Left cardiac atrium (tissue), 4 donors: Measurements from ENCODE around the gene OR51E2. TPM values are rescaled to one million over a fixed set of nuclear protein-coding genes. Genes with fewer than 3 reads are reported as not detected.

Source experiments
- ATAC-seq, 2 donors: fragments of 200-7000 bp; cut with Tn5 transposase; one replicate each; pipeline ENCODE4 v1.9.1; 2020; ENCODE audit warnings: mild to moderate bottlenecking in 2 of 2, moderate library complexity in 2 of 2
- DNase-seq: peaks from one replicate; pipeline ENCODE4 v3.0.0-alpha.2; 2020
- intact Hi-C, 2 donors: fragments of 100-400 bp; cut with DNase I; formaldehyde crosslinking; loops; one replicate each; pipeline versions ENCODE4 v1.14.1 to v1.15.1; 2022 to 2023
- total RNA-seq, 2 donors: library from RNA; stranded (reverse); fragmentation: NEBNext Ultra II Directional; extraction: Animal tissue kit (Norgen Biotek cat#: 25700); gene quantifications; one replicate each; pipeline ENCODE4 v1.2.1, GENCODE V29; 2021
- donor health status: DM: no; HTN: yes; CAD: no.
- donor health status: DM: no; HTN: yes; CAD: no; lungs with severe emphysema.
- donor health status: DM: yes; HTN: yes; CAD: no.
- donor health status: Dilated cardiomyopathy.

Gene OR51E2
- total RNA-seq, 2 donors from 2014 or later, result 0.09 to 0.31 TPM

DNA sequence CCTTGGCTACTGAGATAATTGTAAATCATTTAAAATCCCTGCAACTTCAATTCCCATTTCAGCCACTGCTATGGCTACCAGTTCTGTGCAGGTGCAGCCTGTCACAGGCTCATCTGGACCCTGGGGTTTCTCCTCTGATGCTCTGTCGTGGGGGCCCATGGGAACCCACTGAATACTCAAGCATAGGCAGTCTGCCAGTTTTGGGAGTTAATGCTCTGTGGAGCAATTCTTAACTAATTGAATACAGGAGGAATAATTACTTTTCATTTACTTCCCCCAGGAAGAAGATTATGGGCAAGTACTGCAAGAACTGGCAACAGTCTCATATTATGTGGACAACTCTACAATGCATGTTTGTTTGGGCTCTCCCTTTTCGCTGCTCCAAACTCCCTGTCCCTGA is 25.9 kb downstream of the OR51E2 start:
- no peak for DNase-seq
- intact Hi-C loops, result no loop called here
- ATAC-seq, result no peak

DNA sequence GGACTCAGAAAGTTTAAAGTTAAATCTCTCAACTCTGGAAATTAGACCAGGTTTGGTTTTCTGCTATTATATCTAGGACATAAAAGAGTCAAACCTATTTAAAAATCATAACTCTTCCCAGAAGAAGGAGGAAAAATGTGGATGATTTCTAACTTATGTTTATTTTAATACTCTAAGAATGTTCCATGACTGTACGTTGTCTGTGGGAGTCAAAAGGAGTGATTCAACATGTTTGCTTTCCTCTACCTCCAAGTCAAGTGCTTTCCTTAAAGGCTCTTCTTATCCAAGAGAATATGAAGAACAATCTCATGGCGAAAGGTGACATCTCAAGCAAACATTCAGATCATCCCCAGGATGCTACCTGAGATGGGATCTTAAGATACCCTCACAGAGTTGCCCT is 32.2 kb downstream of the OR51E2 start:
- intact Hi-C loops, result no loop called here
- ATAC-seq, result peak in 1 of 2 donors; percentile 37

GRCh38 chr11:4664786-4665185 is 32.9 kb downstream of the OR51E2 start:
- DNase-seq, result no peak
- intact Hi-C loops, result no loop called here
- no peak for ATAC-seq

More for the DNA sequence above, 32.2 kb downstream of the OR51E2 start:
- DNase-seq, result no peak

DNA sequence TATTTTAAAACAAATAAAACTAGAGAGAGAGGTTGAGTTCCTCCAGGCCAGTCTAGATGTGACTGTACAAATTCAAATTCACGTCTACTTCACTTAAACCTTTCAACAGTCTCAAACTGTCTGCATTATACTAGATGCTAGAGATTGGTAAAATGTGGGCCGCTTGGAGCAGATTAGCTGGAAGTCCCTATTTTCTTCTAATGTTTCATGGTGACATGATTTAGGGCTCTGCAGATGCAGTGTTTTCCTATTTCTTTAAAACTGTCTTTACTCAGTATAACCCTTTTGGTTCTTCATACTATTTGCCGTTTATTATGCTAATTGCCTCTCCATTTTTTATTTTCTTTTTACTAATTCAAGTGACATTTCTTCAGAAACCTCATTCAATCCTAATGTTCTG is 33.5 kb downstream of the OR51E2 start:
- ATAC-seq (no peak), DNase-seq (no peak)
- intact Hi-C loops, result no loop called here

GRCh38 chr11:4662876-4663275 is 34.8 kb downstream of the OR51E2 start:
- intact Hi-C loops, result no loop called here
- ATAC-seq (no peak), DNase-seq (no peak)

DNA sequence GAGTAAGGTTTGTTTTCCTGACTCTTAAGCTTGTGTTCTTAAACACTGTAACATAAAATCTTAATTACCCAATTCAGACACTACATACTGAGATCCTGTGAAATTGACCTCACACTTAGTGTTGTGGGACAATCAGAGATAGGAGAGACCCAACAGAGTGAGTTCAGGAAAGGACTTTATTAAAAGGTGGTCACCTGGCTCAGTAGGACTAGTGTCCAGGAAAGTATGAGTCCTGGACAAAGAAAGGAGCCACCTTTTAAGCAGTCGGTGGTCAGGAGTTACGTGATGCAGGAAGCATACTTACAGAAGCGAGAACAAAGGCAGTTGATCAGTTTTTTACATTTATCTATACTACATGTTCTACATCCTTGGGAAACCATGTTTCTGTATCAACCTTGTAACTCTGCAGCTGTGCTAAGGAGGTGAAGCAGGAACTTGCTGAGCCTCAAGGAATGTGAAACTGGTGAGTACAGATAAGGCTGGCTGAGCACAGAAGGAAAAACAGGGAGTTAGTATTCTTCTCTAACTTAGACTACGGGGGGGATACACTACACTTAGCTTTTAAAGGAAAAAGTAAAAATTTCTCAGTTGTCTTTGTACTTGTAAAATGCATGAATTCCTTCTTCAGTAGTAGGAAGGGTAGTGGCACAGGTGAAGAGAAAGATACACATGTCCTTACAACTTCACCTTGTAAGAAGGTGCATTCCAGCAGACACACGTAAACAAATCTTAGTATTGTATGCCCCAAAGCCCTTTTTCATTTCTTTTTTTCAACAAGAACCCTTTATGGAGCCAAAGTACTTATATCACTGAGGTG is 38.8 kb downstream of the OR51E2 start:
- DNase-seq, result no peak
- no peak for ATAC-seq
- intact Hi-C loops, result no loop called here

- DNase-seq (no peak), ATAC-seq (no peak)
- intact Hi-C loops, result no loop called here
Measured at GRCh38 chr11:4654635-4655369, 42.9 kb downstream of the OR51E2 start.

DNA sequence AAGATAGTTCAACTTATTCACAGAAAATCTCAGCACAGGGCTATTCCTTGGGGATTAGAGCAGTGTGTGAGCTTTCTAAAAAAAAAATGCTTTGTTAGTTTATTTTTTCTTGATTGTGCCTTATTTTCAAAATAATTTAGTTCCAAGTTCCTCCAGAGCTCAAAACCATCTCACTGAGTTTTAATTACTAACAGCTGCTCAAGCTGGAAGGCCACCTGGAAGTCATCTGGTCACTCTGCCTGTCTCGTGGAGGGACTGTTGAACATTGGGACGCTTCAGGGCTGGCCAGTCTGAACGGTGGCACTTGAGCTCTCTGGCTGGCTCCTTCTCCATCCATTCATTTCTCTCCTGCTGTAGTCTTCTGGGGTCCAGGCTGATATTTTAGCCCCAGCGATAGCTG is 49.9 kb downstream of the OR51E2 start:
- no peak for DNase-seq
- ATAC-seq, result no peak
- intact Hi-C loops, result no loop called here

DNA sequence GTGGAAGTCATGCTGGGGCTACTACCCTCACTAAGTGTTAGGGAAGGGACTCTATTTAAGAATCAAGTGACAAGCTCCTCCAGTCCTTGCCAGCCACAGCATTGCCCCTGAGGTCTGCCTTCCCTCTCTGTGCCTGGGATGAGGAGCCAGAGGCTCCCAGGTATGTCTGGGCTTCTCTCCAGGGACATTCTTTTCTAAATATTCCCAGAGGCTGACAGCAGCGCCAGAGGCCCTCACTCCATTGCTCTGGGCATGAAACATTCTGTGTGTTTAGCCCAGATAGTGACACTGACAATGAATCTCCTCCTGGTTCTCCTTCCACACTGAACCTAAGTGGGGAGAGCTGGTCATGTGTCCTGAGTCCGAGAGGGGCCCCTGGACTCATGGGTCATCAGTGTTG is 51.7 kb downstream of the OR51E2 start:
- intact Hi-C loops, result no loop called here
- peak; percentile 78 to 79 for ATAC-seq
- DNase-seq, result no peak

GRCh38 chr11:4644233-4644632 is 53.4 kb downstream of the OR51E2 start:
- ATAC-seq (no peak), DNase-seq (no peak)
- intact Hi-C loops, result no loop called here

GRCh38 chr11:4643682-4644081 is 54.0 kb downstream of the OR51E2 start, which contains the start of gene OR51E1:
Gene OR51E1, plus strand, starts transcription at chr11:4643982. Its CDS starts 8,545 bp downstream, at chr11:4652527.
- no peak for ATAC-seq
- intact Hi-C loops, result no loop called here
- DNase-seq, result no peak

GRCh38 chr11:4643076-4643475 is 54.6 kb downstream of the OR51E2 start:
- peak; percentile 47 to 71 for ATAC-seq
- intact Hi-C loops, result no loop called here
- DNase-seq, result no peak

DNA sequence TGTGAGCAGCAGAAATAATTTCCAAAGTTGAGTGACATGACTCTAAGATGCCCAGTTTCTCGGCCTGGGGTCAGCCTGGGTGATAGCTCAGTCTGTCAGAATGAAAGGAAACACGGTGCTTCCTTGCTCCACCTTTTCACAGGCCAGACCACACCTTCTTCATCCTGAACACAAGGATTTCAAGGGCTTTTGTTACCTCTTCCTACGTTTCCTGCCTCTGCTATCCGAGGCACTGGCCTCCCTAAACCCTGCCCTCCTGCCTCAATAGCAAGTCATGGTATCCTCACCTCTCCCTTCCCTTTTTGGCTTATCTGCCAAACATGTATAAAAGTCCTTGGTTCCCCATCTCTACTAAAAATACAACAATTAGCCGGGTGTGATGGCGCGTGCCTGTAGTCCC is 55.6 kb downstream of the OR51E2 start:
- intact Hi-C loops, result no loop called here

GRCh38 chr11:4641501-4641900 is 56.2 kb downstream of the OR51E2 start:
- DNase-seq (no peak), ATAC-seq (no peak)
- intact Hi-C loops, result no loop called here

More for the DNA sequence above, 55.6 kb downstream of the OR51E2 start:
- no peak for ATAC-seq
- no peak for DNase-seq

- no peak for DNase-seq
- ATAC-seq, result no peak
- intact Hi-C loops, result loop anchor here in 1 of 2 donors (5.0 kb wide), 2 partner anchors 187 to 362 kb away; no protein-coding TSS in a partner anchor
Measured at GRCh38 chr11:4639931-4640330, 57.7 kb downstream of the OR51E2 start.

DNA sequence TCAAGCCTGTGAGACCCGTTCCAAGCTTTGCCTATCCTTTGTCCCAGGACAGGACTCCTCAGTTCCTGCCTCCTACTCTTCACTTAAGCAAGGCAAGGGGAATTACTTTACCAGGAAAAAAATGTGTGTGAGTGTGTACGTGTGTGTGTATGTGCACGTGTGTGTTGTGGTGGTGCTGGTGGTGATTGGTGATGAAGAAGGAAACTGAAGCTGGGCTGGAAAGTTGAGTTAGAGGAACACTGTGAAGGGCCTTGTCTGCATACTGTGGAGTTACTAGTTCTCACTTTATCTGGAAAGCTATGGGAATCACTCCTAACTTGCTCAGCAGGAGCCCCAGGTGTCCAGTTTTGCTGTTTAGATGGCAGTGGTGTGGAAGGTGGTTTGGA is 60.0 kb downstream of the OR51E2 start:
- no peak for DNase-seq
- no peak for ATAC-seq
- intact Hi-C loops, result loop anchor here (2.0 to 5.0 kb wide), 3 partner anchors 189 to 365 kb away; no protein-coding TSS in a partner anchor

GRCh38 chr11:4636962-4637661 is 60.5 kb downstream of the OR51E2 start, which contains the start of gene OR51D1:
Gene OR51D1, plus strand, starts transcription at chr11:4637477. Its CDS starts 2,314 bp downstream, at chr11:4639791.
- ATAC-seq (peak; percentile 95 to 96), DNase-seq (peak; percentile 66)
- intact Hi-C loops, result loop anchor here (2.0 to 5.0 kb wide), 3 partner anchors 190 to 365 kb away; no protein-coding TSS in a partner anchor

- intact Hi-C loops, result loop anchor here (2.0 to 5.0 kb wide), 3 partner anchors 191 to 366 kb away; no protein-coding TSS in a partner anchor
- DNase-seq (no peak), ATAC-seq (no peak)
Measured at GRCh38 chr11:4636136-4636535, 61.5 kb downstream of the OR51E2 start.
